ENCODE data around the gene GRIN2B.

The GRIN2B gene

DNA sequence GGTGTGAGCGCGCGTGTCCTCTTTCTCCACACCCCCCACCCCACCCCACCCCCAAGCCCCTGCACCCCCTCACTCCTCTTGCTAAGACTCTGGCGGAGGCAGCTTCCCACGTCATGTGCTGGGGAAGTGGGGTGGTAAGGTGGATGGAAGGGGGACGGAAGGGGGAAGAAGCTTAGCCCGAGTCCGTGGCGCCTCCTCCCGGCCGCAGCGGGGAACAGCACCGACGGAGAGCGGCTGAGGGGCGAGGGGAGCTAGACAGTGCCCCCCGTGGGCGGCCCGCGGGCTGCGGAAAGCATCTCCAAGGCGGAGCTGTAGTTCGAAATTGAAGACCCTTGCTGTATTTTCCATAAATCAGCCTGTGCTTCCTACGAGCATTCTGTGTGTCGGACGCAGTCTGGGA lies 588 bp upstream of the GRIN2B start:
- Histone ChIP-seq H3K9ac (ENCODE audit: low read length) (no peak overlapping the region), H3K4me2 (ENCODE audit: low read length) (no peak overlapping the region), H3K27me3 (ENCODE audit: insufficient read depth, low read length) (no peaks in the 10 kb centered on the region), H3F3A (ENCODE audit: insufficient read depth, low read length) (no peaks in the 10 kb centered on the region), H2AFZ (ENCODE audit: low read length) (no peak overlapping the region), H3K36me3 (ENCODE audit: insufficient read depth, low read length) (no peaks in the 10 kb centered on the region), H3K9me3 (ENCODE audit: low read length) (no peaks in the 10 kb centered on the region), H4K20me1 (ENCODE audit: insufficient read depth, low read length) (no peaks in the 10 kb centered on the region), H3K27ac (ENCODE audit: low read depth, low read length, poor library complexity, severe bottlenecking) (no peak overlapping the region), H3K4me3 (ENCODE audit: low read depth, low read length, poor library complexity, severe bottlenecking) (no peak overlapping the region), H3K4me1 (ENCODE audit: insufficient read depth, low read length, severe bottlenecking) (no peaks in the 10 kb centered on the region), H3K9me2 (ENCODE audit: low read depth, low read length) (no peaks in the 10 kb centered on the region), H3K79me2 (ENCODE audit: insufficient read depth, low read length) (no peaks in the 10 kb centered on the region)
- peak; percentile 19; the same call in 1 of the 2 replicates for TF ChIP-seq CTCF (IDR thresholded peaks at IDR 0.05; ENCODE audit: low read length)
- TF ChIP-seq EZH2 (IDR thresholded peaks at IDR 0.05; ENCODE audit: borderline replicate concordance, low read length): no peak

DNA sequence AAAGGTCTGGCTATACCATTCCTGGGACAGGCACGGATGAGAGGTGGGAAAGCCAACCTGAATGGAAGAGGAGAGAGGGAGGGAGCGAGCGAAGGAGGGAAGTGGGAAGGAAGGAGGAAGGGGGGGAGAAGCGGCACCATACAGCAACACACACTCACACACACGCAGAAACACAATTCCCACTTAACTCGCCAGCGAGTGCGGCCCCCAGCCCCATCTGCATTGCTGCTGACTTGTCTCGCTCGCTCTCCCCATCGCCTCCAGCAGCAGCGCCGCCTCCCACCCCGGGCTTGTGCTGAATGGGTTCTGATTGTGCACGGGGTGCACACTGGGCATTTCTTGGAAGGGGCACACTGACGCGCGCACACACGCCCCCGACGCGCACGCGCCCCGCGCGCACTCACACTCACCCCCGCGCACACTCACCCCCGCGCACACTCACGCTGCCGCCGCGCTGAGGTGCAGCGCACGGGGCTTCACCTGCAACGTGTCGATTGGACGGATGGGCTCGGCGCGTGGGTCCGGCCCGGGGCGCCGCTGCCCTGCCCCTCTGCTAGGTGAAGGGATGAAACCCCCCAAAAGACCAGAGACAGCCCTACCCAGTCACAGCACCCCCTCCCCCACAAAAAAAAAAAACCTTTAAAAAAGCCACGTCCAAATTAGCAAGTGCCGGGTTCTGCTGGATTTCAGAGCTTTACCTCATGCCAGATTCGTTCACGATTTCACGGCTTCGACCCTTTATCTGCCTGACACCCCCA lies 685 bp downstream of the GRIN2B start:
- no peak overlapping the region for H3K9ac ChIP-seq (ENCODE audit: low read length)

DNA sequence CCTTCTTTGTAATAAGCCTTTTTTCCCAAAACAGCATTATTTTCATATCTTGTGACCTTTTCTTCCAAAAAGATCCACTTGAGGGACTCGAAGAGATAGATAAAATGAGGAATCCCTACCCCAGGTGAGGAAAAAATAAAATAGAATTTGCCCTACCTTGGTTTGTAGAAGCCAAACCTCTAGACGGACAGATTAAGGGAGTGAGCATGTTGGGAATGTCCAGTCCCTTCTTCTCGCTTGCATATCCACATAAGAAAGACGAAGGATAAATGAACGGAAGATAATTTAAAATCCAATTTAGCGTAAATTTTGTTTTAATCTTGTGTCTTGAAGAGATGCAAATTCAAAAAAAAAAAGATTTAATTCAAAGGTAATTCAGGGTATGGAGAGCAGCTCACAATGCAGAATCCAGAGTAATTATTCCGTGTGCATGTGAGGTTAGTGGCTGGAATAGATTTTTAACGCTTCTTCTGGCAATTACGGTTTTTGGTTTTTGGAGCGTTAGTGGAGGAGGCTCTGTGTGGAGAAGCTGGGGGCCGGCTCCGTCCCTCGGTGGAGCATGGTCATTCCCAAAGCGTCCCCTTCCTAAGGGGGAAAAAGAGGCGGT lies 1.5 kb downstream of the GRIN2B start:
- no peak overlapping the region for H3K27ac ChIP-seq (ENCODE audit: low read depth, low read length, poor library complexity, severe bottlenecking)
- no peak for TF ChIP-seq EZH2 (IDR thresholded peaks at IDR 0.05; ENCODE audit: borderline replicate concordance, low read length)
- H3K79me2 ChIP-seq (ENCODE audit: insufficient read depth, low read length): no peaks in the 10 kb centered on the region
- no peaks in the 10 kb centered on the region for H3K9me2 ChIP-seq (ENCODE audit: low read depth, low read length)
- H3K4me3 ChIP-seq (ENCODE audit: low read depth, low read length, poor library complexity, severe bottlenecking): no peak overlapping the region
- no peaks in the 10 kb centered on the region for H3F3A ChIP-seq (ENCODE audit: insufficient read depth, low read length)
- no peak overlapping the region for H3K9ac ChIP-seq (ENCODE audit: low read length)
- H3K4me1 ChIP-seq (ENCODE audit: insufficient read depth, low read length, severe bottlenecking): no peaks in the 10 kb centered on the region
- H3K36me3 ChIP-seq (ENCODE audit: insufficient read depth, low read length): no peaks in the 10 kb centered on the region
- no peaks in the 10 kb centered on the region for H4K20me1 ChIP-seq (ENCODE audit: insufficient read depth, low read length)
- no peak overlapping the region for H3K4me2 ChIP-seq (ENCODE audit: low read length)
- H2AFZ ChIP-seq (ENCODE audit: low read length): no peak overlapping the region
- H3K9me3 ChIP-seq (ENCODE audit: low read length): no peaks in the 10 kb centered on the region
- H3K27me3 ChIP-seq (ENCODE audit: insufficient read depth, low read length): no peaks in the 10 kb centered on the region

More for the DNA sequence above, 685 bp downstream of the GRIN2B start:
- Histone ChIP-seq H3K4me3 (ENCODE audit: low read depth, low read length, poor library complexity, severe bottlenecking) (no peak overlapping the region), H3K9me2 (ENCODE audit: low read depth, low read length) (no peaks in the 10 kb centered on the region), H2AFZ (ENCODE audit: low read length) (no peak overlapping the region), H3K27me3 (ENCODE audit: insufficient read depth, low read length) (no peaks in the 10 kb centered on the region), H3F3A (ENCODE audit: insufficient read depth, low read length) (no peaks in the 10 kb centered on the region), H3K4me1 (ENCODE audit: insufficient read depth, low read length, severe bottlenecking) (no peaks in the 10 kb centered on the region), H4K20me1 (ENCODE audit: insufficient read depth, low read length) (no peaks in the 10 kb centered on the region), H3K79me2 (ENCODE audit: insufficient read depth, low read length) (no peaks in the 10 kb centered on the region), H3K4me2 (ENCODE audit: low read length) (no peak overlapping the region), H3K9me3 (ENCODE audit: low read length) (no peaks in the 10 kb centered on the region), H3K36me3 (ENCODE audit: insufficient read depth, low read length) (no peaks in the 10 kb centered on the region), H3K27ac (ENCODE audit: low read depth, low read length, poor library complexity, severe bottlenecking) (no peak overlapping the region)
- TF ChIP-seq EZH2 (IDR thresholded peaks at IDR 0.05; ENCODE audit: borderline replicate concordance, low read length): no peak
- TF ChIP-seq CTCF (IDR thresholded peaks at IDR 0.05; ENCODE audit: low read length): no peak

Measured in OCI-LY1 (cell line).